Nephron (organoid): ENCODE results near the gene SKAP2.

Experiments used
- H3K27ac Mint-ChIP-seq, 3 experiments: 2 replicates each; pipeline ENCODE4 v1.8.0; 2020; ENCODE audit warnings: mixed read lengths in 3 of 3, mild to moderate bottlenecking in 2 of 3, moderate library complexity in 1 of 3
- H3K27me3 Mint-ChIP-seq: 2 replicates; pipeline ENCODE4 v1.8.0; 2021; ENCODE audit warnings: low read depth, mild to moderate bottlenecking, moderate library complexity, mixed read lengths
- H3K36me3 Mint-ChIP-seq: 2 replicates; pipeline ENCODE4 v1.8.0; 2020; ENCODE audit warnings: low read depth, mixed read lengths
- H3K4me1 Mint-ChIP-seq: 2 replicates; pipeline ENCODE4 v1.8.0; 2020; ENCODE audit warnings: mixed read lengths
- H3K4me3 Mint-ChIP-seq, 3 experiments: 2 replicates each; pipeline ENCODE4 v1.8.0; 2020; ENCODE audit warnings: mild to moderate bottlenecking in 3 of 3, mixed read lengths in 3 of 3, moderate library complexity in 2 of 3
- H3K9me3 Mint-ChIP-seq: 2 replicates; pipeline ENCODE4 v1.8.0; 2020; ENCODE audit warnings: mixed read lengths
- TF ChIP-seq, protein P1 (sequence below), 3 experiments: fragments of 200-600 bp; sonication (generic); IDR thresholded peaks; one replicate each; pipeline ENCODE4 v1.5.0; 2021; ENCODE audit warnings: antibody characterized with exemption in 3 of 3; ENCODE audit not compliant: unreplicated experiment in 3 of 3

Gene SKAP2

DNA sequence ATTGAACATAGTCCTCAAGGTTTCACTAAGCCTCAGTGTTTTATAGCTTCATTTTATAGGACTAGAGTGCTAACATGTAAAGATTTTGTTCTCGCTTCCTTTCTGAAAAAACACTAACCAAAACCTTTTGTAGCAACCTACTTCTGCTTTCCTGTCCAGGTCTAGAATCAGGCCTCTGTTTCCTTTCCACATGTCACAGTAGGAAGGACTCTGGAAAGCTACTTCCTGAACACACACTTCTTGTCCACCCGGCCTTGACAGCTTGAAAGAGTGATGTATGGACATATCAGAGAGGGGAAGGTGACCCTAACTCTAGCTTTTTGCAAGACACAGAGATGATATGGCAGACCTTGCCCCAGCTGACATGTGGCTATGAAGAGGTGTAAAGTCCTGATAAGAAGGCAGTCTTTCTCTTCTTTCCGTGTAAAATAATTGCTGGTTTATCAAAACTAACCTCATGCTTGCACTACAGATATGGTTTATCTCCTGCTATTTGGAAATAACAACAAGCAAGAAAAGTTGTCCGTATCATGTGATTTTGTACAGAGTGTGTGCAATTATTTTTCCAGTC lies 175.4 kb downstream of the SKAP2 start:
- peak overlapping the region; percentile 82 to 92 (median 85) for H3K27ac Mint-ChIP-seq
- H3K9me3 Mint-ChIP-seq = no peaks in the 10 kb centered on the region
- TF ChIP-seq, protein P1, sequence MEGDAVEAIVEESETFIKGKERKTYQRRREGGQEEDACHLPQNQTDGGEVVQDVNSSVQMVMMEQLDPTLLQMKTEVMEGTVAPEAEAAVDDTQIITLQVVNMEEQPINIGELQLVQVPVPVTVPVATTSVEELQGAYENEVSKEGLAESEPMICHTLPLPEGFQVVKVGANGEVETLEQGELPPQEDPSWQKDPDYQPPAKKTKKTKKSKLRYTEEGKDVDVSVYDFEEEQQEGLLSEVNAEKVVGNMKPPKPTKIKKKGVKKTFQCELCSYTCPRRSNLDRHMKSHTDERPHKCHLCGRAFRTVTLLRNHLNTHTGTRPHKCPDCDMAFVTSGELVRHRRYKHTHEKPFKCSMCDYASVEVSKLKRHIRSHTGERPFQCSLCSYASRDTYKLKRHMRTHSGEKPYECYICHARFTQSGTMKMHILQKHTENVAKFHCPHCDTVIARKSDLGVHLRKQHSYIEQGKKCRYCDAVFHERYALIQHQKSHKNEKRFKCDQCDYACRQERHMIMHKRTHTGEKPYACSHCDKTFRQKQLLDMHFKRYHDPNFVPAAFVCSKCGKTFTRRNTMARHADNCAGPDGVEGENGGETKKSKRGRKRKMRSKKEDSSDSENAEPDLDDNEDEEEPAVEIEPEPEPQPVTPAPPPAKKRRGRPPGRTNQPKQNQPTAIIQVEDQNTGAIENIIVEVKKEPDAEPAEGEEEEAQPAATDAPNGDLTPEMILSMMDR (IDR thresholded peaks at IDR 0.05; ENCODE audit: unreplicated experiment in 3 of 3) = no peak
- no peaks in the 10 kb centered on the region for H3K27me3 Mint-ChIP-seq
- no peak overlapping the region for H3K4me3 Mint-ChIP-seq
- peaks cover 71% of the 10 kb centered on the region for H3K4me1 Mint-ChIP-seq
- H3K36me3 Mint-ChIP-seq = no peaks in the 10 kb centered on the region

DNA sequence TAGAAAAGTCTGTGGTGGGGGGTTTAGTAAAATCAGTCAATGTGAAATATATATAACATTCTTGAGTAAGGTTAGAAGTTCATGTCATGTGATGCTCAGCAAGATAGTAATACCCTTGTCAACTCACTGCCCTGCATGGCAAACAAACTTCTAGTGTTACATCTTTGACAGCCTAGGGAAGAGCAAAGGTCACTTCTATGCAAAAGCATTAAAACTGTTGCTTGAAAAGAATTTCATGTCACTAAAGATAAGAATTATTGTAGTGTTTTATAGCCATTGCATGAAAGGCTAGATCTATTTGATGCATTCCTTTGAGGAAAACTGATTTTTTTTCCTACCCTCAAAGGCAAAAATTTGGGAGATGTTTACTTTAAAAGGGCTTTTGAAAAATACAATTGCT lies 176.0 kb downstream of the SKAP2 start:
- H3K4me3 Mint-ChIP-seq = no peak overlapping the region

DNA sequence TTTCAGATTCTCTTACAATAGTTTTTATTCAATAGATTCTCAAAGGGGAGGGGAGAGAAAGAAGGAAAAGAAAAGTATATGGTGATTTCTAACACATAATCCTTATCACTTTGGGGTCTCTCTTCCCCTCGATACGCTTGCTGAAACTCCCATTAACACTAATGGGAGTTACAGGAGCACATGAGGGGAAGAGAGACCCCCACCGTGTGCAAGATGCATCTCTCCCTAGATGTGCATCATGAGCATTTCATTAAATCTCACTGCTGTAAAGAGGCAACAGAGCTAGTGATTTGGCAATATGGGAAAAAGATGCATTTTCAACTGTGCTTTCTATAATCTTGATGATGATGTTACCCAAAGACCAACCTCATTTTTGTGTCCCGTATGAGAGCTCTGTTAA lies 177.4 kb downstream of the SKAP2 start:
- Mint-ChIP-seq H3K9me3 (no peaks in the 10 kb centered on the region), H3K27ac (peak overlapping the region; percentile 82 to 95 (median 94)), H3K4me1 (peaks cover 72% of the 10 kb centered on the region), H3K36me3 (no peaks in the 10 kb centered on the region), H3K27me3 (no peaks in the 10 kb centered on the region), H3K4me3 (peak overlapping the region in 2 of 3 experiments; percentile 39 to 41)
- TF ChIP-seq, protein P1 (IDR thresholded peaks at IDR 0.05; ENCODE audit: unreplicated experiment in 3 of 3) = no peak

More for the DNA sequence above, 176.0 kb downstream of the SKAP2 start:
- H3K27me3 Mint-ChIP-seq = no peaks in the 10 kb centered on the region
- H3K9me3 Mint-ChIP-seq = no peaks in the 10 kb centered on the region
- H3K4me1 Mint-ChIP-seq = peaks cover 73% of the 10 kb centered on the region
- H3K36me3 Mint-ChIP-seq = no peaks in the 10 kb centered on the region
- TF ChIP-seq, protein P1 (IDR thresholded peaks at IDR 0.05; ENCODE audit: unreplicated experiment in 3 of 3) = no peak
- H3K27ac Mint-ChIP-seq = peak overlapping the region; percentile 82 to 92 (median 88)

DNA sequence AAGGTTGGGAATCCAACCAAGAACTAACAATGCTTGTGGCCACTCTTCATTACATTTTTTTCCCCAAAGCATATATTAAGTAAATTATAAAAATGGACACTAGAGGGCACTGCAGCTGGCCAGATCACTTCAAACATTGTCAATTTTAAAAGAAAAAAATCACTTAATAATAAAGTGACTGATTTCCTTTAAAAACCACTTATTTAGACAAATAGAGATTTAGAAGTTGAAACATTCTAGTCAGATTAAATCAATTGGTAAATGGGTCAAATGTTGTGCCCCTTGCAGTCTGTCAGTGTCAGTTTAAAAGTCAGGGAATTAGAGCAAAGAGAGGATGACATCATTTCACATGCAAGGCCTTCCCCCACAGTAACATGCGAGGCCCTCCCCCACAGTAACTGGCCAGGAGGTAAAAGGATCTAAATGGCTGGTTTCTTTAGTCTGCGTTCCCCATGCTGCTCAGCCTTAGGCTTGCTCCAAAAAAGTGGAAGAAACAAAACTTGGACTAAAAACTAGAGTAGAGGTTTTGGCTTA lies 177.9 kb downstream of the SKAP2 start:
- TF ChIP-seq, protein P1 (IDR thresholded peaks at IDR 0.05; ENCODE audit: unreplicated experiment in 3 of 3) = peak; percentile 70 to 87 (median 75)
- peaks cover 70% of the 10 kb centered on the region for H3K4me1 Mint-ChIP-seq
- no peaks in the 10 kb centered on the region for H3K36me3 Mint-ChIP-seq
- H3K27ac Mint-ChIP-seq = peak overlapping the region; percentile 82 to 95 (median 94)
- peak overlapping the region in 2 of 3 experiments; percentile 39 to 41 for H3K4me3 Mint-ChIP-seq
- no peaks in the 10 kb centered on the region for H3K27me3 Mint-ChIP-seq
- no peaks in the 10 kb centered on the region for H3K9me3 Mint-ChIP-seq

DNA sequence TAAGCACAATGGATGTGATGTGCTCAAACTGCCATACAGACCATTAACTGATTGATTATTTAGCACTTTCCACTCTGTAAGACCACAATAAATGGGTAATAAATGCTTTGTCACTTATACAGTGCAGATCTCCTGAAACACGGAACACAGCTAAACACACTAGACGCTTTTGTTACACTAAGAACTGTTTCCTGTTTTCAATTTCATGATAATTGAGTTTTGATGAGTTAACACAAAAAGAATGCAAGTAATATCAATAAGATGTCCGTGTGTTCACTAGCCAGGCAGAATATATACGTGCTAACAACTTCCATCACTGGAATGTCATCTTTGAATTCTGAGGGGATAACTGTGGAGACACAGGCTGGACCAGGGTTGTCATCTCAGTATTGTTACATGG lies 178.8 kb downstream of the SKAP2 start:
- no peaks in the 10 kb centered on the region for H3K27me3 Mint-ChIP-seq
- H3K9me3 Mint-ChIP-seq = no peaks in the 10 kb centered on the region
- H3K27ac Mint-ChIP-seq = peak overlapping the region in 1 of 3 experiments; percentile 9
- H3K4me1 Mint-ChIP-seq = peaks cover 67% of the 10 kb centered on the region
- TF ChIP-seq, protein P1 (IDR thresholded peaks at IDR 0.05; ENCODE audit: unreplicated experiment in 3 of 3) = no peak
- H3K4me3 Mint-ChIP-seq = no peak overlapping the region
- no peaks in the 10 kb centered on the region for H3K36me3 Mint-ChIP-seq

DNA sequence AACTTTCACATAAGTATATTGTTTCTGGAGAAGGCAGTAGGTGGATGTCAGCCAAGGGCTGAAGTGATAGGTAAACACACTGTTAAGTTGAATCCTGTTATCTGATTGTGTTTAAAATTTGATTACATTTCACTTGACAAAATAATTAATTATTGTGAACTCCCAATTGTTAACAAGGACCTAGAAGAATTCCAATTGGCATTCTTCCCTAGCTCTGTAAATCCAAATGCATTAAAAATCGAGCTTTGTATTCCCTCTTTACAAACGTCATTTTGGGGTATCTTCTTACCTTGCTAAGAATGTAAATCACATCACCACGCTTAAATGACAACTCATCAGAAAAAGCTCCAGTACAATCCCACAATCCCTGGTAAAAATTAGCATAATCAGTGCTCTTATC lies 179.9 kb downstream of the SKAP2 start:
- peaks cover 59% of the 10 kb centered on the region for H3K4me1 Mint-ChIP-seq
- TF ChIP-seq, protein P1 (IDR thresholded peaks at IDR 0.05; ENCODE audit: unreplicated experiment in 3 of 3) = no peak
- peak overlapping the region in 2 of 3 experiments; percentile 8 to 27 for H3K27ac Mint-ChIP-seq
- H3K4me3 Mint-ChIP-seq = no peak overlapping the region
- no peaks in the 10 kb centered on the region for H3K27me3 Mint-ChIP-seq
- no peaks in the 10 kb centered on the region for H3K36me3 Mint-ChIP-seq
- no peaks in the 10 kb centered on the region for H3K9me3 Mint-ChIP-seq
